Measurements from ENCODE around the gene KLK3. TPM values are rescaled to one million over a fixed set of nuclear protein-coding genes. Genes with fewer than 3 reads are reported as not detected.

Gene KLK3
- total RNA-seq, 4 donors from 2014 or later: 0.13 to 119 (median 10.4) TPM

- TF ChIP-seq CTCF (IDR thresholded peaks at IDR 0.05): no peak
- no peak for TF ChIP-seq POLR2A (IDR thresholded peaks at IDR 0.05)
- DNase-seq (ENCODE audit: low spot score in 2 of 2): no peak
- intact Hi-C loops (cut with DNase I; ENCODE audit: low total_unique reads): no loop called here
- H3K4me3 ChIP-seq (ENCODE audit: low read depth, poor library complexity, severe bottlenecking): no peak overlapping the region
- WGBS, 2 donors: 40 to 41% methylated on average over 3 of the region's 3 CpGs
These were observed 4.0 kb upstream of the KLK3 start for GRCh38 chr19:50850738-50851137.

GRCh38 chr19:50851620-50852019, 3.1 kb upstream of the KLK3 start:
- H3K4me3 ChIP-seq (ENCODE audit: low read depth, poor library complexity, severe bottlenecking): no peak overlapping the region
- intact Hi-C loops (cut with DNase I; ENCODE audit: low total_unique reads): no loop called here
- no peak for DNase-seq (ENCODE audit: low spot score in 2 of 2)
- TF ChIP-seq CTCF (IDR thresholded peaks at IDR 0.05) (no peak), POLR2A (IDR thresholded peaks at IDR 0.05) (no peak)
- 58 to 66% methylated on average over 2 to 4 of the region's 4 CpGs for WGBS, 2 donors

- TF ChIP-seq POLR2A (IDR thresholded peaks at IDR 0.05) (no peak), CTCF (IDR thresholded peaks at IDR 0.05) (no peak)
- intact Hi-C loops (cut with DNase I; ENCODE audit: low total_unique reads): no loop called here
- DNase-seq (ENCODE audit: low spot score in 2 of 2): no peak
- WGBS, 2 donors: 61 to 69% methylated on average over 6 of the region's 6 CpGs
- no peak overlapping the region for H3K4me3 ChIP-seq (ENCODE audit: low read depth, poor library complexity, severe bottlenecking)
These were observed 2.7 kb downstream of the KLK3 start for GRCh38 chr19:50857366-50857765.

GRCh38 chr19:50858886-50859285, 4.2 kb downstream of the KLK3 start:
- 12 to 17% methylated on average over 7 of the region's 7 CpGs for WGBS, 2 donors
- TF ChIP-seq CTCF (IDR thresholded peaks at IDR 0.05) (no peak), POLR2A (IDR thresholded peaks at IDR 0.05) (no peak)
- DNase-seq (ENCODE audit: low spot score in 2 of 2): no peak

GRCh38 chr19:50859849-50860248, 5.1 kb downstream of the KLK3 start:
- intact Hi-C loops (cut with DNase I; ENCODE audit: low total_unique reads): no loop called here
- no peak for DNase-seq (ENCODE audit: low spot score in 2 of 2)
- TF ChIP-seq POLR2A (IDR thresholded peaks at IDR 0.05) (no peak), CTCF (IDR thresholded peaks at IDR 0.05) (no peak)
- no peak overlapping the region for H3K4me3 ChIP-seq (ENCODE audit: low read depth, poor library complexity, severe bottlenecking)
- 87 to 92% methylated on average over 4 of the region's 4 CpGs for WGBS, 2 donors

More at GRCh38 chr19:50858886-50859285, 4.2 kb downstream of the KLK3 start:
- intact Hi-C loops (cut with DNase I; ENCODE audit: low total_unique reads): no loop called here
- no peak overlapping the region for H3K4me3 ChIP-seq (ENCODE audit: low read depth, poor library complexity, severe bottlenecking)

GRCh38 chr19:50861010-50861409, 6.3 kb downstream of the KLK3 start:
- DNase-seq (ENCODE audit: low spot score in 2 of 2): no peak
- no peak overlapping the region for H3K4me3 ChIP-seq (ENCODE audit: low read depth, poor library complexity, severe bottlenecking)
- 59 to 76% methylated on average over 5 of the region's 5 CpGs for WGBS, 2 donors
- TF ChIP-seq POLR2A (IDR thresholded peaks at IDR 0.05): no peak
- no peak for TF ChIP-seq CTCF (IDR thresholded peaks at IDR 0.05)
- intact Hi-C loops (cut with DNase I; ENCODE audit: low total_unique reads): no loop called here
